NCI-H1092 (cell line): ENCODE data around the gene OTC.

Source experiments
- DNase-seq: peaks from one replicate; lab custom pipeline; 2025; lab: John Stamatoyannopoulos, UW

OTC gene

DNA sequence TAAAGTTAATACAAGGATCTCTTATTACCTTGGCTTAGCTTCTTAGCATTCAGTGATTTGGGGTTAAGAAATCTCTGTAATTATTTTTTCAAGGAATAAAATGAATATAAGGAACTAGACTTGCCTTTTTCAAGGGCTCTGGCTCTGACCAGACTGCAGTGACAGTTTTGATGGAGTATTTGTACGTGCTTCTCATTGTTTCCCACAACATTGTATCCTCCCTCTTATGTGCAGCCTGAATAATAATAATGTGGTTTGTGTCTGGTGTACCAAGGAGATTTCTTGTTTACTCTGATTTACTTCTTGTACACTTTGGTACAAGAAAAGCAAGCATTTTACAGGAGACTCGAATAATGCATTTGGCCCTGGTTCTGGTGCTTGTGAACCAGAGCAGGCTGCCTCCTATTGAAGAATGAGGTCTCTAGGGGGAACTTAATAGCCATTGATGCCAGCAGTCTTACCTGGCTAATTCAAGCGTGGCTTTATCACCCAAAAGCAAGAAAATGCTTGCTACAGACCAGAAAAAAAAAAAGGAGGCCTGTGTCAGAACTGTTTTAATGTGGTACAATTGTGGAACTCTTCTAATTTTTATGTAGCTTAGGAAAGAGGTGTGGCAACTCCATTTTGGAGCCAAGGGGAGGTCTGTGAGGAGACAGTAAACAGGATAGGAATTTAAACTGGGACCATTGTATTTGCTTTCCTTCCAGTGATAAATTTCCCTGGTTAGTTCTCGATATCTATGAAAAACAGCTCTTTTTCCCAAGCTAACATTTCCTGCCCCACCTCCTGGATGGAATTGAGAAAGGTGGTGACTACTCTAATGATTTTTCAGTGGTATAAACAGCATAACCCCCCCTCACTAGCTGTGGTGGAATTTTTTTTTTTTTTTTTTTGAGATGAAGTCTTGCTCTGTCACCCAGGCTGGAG lies 5.6 kb downstream of the OTC start:
- DNase-seq: no peak

DNA sequence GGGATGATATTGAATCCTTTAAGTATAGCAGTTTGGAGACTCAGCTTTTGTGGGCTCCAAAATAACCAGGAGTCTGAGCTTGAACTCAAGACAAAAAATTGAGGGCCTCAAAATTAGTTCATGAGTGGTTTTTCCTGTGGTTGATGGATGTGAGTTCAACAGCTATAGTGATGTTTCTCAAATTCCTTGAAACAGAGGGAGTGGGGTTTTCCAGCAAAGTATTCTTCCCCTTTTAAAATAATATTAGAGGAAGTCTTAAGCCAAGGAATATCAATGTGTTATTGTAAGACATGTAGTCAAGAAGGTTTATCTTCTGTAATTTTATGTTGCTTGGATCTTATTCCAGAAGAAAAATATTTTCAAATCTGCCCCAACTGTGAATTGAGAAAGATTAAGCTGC lies 10.6 kb downstream of the OTC start:
- DNase-seq: no peak

DNA sequence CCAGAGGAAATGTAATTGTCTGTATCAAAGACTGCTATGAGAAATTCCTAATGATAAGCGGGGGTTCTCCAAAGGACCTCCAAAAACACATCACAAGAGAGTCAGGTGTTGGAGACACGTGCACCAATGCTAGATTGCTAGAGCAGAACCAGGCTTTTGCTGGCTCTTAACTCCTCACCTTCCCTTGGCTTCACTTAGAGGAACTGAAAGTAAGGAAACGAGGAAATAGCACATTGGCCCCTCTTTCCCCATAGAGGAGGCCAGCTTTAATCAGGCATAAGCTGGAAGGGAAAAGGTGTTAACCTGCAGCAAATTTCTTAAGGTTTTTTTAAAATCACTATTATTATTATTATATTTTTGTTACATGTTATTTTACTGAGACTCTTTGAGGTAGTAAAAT lies 13.6 kb downstream of the OTC start:
- no peak for DNase-seq

DNA sequence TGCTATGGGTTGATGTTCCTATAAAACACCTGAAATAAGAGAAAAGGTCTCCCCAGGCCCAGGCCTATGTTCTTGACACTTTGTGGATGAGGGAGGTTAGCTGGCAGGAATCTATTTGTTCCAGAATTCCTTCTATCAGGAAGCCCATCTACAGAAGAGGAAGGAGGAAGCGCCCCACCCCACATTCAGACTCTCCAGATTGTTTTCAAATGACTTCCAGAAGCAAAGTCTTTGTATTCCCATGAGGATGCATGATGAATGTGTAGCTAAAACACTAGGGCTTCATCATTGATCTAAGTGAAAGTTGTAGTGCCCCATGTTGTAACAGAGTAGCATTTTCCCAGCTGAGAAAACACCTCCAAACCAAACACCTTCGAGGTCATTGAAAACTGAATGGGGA lies 16.4 kb downstream of the OTC start:
- no peak for DNase-seq

DNA sequence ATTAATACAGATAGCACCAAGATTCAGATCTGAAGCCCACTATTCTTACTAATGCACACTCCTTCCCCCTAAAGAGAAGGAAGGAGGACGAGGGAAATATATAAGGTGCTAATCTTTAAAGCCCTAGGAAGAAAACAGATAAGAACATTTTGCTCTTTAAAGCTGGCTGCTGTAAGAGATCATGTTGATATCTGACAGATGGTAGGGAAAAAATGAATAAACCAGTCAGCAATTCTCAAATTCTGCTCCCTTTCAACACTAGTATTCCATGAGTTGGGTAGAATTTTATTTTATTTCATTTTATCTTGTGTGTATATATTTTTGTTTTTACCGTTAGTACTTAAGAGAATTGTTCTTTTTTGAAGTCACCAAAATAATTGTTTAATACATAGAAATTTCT lies 19.2 kb downstream of the OTC start:
- DNase-seq: no peak

DNA sequence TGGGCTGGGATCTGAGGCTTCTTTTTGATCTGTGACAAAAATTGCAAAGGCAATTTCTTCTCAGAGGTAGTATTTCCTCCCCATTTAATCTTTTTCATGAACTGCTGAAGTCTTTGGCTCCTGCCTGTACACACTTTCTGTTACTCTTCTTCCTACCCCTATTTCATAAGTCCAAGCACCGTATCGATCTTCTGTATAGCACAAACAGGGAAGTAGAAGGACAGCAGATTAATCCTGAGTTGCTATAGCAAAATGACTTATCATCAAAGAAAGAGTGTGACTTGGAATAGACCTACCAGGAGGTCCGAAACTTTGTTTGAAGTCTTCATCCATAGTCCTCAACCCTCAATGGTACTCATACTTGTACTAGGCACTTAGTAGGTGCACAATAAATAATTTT lies 22.0 kb downstream of the OTC start:
- no peak for DNase-seq

DNA sequence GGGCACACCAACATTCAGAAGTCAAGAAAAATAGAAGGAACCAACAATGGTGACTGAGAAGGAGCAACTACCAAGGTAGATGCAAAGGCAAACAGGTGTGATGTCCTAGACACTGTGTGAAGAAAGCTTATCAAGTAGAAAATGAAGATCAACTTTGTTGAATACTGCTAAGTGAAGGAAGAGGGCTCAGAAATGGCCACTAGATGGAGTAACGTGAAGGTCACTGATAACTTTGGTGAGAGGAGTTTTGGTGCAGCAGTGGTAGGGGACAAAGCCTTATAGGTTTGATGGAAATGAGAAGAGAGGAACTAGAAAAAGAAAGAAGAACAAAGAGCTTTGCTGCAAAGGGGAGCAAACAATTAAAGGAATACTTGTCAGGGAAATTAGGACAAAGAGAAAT lies 23.5 kb downstream of the OTC start:
- DNase-seq: no peak

DNA sequence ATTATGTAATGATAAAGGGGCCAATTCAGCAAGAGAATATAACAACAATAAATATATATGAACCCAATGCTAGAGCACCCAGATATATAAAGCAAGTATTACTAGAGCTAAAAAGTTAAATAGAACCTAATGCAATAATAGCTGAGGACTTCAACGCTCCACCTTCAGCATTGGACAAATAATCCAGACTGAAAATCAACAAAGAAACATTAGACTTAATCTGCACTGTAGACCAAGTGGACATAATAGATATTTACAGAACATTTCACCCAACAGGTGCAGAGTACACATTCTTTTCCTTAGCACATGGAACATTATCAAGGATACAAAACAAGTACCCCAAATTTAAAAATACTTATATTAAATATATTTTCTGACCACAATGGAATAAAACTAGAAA lies 24.3 kb downstream of the OTC start:
- DNase-seq: no peak

DNA sequence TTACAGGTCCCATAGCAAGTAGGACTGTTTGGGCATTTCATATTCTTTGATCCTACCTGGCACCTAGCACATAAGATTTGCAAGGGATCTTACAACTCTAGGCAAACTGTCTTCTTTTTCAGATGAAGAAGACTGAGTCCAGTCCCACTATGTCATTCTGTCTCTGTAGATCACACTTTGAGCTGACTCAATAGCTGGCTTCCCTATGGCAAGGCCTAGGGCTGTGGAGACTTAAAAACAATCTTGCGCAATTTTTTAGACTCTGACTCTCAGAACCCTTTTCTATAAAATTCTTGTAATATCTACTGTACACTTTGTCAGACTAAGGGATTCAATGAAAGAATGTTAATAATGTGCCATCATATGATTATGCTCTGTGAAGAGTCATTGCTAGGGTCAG lies 26.7 kb downstream of the OTC start:
- no peak for DNase-seq

DNA sequence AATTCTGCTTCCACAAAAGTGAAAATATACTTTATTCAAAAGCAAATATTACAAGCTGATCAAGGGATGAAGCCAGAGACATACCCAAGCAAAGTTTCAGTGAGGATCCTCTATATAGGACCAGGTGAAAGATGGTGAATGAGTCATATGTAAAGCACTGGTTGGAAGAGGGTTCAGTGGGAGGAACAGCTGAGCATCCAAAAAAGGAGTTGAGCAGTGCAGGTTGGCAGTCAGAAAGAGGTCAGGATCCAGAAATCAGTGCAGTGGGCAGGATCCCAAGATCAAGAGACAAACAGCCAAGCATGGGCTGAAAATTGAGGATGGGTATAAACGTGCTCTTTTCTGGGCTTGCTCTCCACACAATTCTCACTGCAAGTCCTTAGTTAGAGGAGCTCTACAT lies 30.3 kb downstream of the OTC start:
- DNase-seq: no peak

DNA sequence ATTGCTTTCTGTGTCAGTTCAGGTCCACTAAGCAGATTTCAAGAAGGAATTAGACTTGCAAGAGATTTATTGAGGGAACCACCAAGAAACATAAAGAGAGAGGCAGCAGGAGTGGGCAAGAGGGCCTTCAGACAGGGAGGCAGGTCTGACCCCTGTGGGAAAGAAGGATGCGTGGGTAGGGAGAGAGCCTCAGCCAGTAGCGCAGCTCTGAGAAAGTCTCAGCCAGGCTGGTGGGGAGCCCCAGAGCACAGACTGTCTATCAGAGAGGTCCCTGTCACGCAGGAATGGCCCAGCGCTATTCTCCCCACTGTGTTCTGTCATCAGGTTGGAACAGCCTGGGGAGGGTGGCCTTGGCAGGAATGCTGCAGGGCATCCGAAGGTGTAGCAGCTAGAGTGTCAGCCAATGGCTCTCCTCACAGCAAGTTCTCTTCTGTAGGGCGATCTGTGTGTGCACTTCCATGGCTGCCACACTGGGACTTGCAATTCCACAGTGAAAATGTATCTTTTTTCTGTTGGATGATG lies 48.0 kb downstream of the OTC start:
- no peak for DNase-seq

DNA sequence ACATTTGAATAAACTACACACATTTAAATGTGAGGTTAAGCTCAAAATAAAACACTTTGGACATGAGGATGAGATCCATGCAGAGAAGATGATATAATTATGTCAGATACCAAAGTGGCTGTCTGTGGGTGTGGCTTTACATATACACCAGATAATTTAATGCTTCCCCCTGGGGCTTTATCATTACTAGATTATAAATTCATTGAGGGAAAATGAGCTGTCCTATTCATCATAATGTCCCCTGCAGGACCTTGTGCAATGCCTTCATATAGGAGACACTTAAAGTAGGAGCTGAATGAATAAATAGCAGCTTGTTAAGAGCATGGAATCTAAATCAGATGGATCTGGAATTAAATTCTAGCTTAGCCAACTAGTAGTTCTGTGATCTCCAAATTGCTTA lies 49.7 kb downstream of the OTC start:
- DNase-seq: no peak

DNA sequence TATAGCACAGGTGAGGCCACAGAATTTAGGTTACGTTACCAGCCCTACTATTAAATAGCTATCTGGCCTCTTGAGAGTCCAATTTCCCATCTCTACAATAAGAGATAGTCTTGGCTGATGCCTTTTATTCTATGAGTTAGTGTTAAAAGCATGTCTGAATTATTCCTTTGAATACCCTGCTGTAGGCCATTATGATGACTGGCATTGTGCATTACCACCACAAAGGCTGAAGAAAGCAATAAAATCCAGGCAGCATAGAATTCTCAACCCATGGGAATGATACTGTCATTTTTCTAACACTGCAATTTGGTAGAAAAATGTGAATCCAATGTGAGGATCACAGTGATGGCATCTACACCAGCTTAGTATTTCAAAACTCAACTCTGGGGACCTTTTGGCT lies 51.4 kb downstream of the OTC start:
- DNase-seq: no peak

DNA sequence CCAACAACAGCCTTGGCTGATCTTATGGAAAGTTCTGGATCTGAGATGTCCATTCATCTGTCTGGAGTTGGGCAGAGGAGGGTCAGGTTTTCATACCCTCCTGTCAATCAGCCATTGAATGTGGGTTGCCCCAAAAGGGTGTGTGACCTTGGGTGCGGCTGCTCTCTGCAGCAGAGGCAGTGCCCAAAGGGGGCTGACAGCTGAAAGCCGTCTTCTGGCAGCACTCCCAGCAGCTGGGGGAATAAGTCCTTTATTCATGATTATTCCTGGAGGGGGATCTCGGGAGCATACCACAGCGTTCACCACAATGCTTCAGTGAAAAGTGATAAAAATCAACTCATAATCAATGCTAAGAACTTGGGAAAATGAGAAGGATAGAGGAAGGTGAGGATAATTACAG lies 54.7 kb downstream of the OTC start:
- DNase-seq: no peak

DNA sequence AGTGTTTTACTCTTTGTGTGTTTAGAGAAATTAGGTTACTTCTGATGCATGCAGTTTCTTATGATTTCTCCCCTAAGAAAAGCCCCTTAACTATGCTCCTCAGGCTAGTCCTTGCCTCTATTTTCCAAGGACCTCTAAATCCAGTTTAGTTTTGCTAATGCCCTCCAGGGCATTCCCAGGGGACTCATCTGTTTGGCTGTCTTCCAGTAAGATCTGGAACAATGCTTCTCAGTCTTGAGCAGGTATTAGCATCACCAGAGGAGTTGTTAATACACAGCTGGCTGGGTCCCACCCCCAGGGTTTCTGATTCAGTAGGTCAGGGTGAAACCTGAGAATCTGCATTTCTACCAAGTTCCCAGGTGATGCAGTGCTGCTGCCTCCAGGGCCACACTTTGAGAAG lies 56.9 kb downstream of the OTC start:
- no peak for DNase-seq

DNA sequence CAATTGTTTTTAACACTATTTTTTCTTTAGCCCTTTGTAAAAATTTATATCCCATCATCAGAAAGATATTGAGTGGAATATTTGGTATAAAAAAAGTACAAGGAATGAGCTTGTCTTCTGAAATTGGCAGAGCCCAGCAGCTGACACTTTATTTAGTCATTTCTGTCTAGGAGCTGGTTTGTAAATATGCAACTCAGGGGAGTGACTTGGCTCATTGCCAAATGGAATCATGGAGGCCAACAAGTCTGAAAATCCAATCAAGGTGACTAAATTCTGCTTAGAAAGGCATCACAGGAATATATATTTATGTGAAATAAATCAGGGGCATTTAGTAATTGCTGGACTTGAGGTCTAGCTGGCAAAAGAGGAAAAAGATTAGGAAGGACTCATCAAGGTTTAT lies 74.4 kb downstream of the OTC start:
- DNase-seq: no peak

DNA sequence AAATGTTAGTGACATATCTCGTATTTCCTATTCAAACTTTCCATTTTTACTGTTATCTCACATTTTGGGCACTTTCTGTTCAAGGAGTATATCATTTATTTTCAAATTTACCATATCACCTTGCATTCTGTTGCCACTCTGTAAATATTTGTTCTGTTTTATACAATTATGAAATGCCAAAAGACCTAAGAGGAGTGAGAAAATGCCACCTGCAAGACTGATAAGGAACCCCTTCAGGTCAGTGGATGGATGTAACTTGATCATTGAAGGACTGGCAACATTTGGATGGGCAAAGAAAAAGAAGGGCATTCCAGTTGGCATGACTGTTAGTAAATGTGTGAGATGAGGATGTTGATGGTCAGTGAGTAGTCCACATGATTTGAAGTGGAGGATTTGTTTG lies 79.1 kb downstream of the OTC start:
- DNase-seq: no peak

DNA sequence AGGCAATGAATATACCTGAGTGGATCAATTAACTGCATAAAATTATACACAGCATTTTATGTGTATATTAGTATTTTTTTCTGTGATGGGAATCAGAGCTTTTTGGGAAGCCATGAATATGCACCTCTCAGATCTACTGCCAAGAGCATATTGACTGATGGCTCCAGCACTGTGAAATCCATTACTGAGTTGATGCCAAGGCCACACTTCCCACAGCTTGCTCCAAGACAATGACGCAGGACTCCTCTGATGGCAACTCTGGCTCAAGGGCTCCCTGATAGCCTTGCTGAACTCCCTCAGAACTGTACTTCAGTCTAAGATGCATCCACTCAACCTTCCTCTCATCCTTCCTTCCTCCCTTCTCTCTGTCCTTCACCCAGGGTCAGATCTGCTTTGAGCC lies 82.7 kb downstream of the OTC start:
- DNase-seq: no peak

DNA sequence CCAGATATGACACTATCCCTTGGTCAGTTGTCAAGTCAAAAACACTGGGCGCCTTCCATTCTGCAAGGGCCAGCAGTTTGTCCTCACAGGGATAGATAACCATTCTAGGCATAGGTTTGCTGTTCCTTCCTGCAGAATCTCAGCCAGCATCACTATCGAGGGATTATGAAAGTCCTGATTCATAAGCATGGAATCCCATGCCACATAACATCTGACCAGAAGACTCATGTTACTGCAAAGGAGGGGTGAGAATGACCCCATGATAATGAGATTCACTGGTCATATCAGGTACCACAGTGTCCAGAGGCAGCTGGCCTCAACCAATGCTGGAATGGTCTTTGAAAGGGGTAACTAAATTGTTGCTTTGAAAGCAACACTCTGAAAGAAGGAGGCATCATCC lies 84.7 kb downstream of the OTC start:
- no peak for DNase-seq

DNA sequence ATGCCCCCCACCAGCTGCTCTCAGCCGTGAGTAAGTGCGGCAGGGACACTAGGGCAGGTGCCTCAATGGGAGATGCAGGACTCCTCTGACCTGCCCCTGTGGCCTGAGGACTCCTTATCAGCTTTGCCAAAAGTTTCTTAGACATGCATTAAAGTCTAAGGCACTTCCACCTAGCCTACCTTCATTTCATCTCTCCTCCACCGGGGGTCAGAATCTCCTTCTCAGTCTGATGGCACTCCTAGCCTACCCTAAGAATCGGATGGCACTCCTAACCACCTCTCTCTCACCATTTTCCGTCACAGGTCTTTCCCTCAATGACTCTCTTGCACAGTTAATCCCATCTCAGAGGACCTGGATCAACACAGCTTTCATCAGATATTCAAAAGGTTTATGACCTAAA lies 85.9 kb downstream of the OTC start:
- DNase-seq: no peak

DNA sequence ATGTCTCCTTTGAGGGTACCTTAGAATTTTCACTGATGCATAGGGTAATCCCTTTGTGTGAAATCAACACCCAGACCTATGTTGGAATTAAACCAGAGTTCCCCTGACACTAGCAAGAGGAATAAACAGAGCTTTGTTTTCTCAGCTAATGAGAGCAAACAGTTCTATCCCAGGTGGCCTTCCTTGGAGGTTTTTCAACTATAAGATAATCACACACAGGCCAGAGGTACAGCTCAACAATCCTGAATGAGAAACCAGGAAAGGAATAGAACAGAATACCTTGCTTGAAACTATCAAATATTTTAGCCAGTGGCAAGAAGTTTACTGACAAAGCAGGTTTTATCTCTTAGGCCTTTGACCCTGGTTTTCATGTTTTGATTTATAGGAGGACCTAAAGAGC lies 100.2 kb downstream of the OTC start:
- DNase-seq: no peak

DNA sequence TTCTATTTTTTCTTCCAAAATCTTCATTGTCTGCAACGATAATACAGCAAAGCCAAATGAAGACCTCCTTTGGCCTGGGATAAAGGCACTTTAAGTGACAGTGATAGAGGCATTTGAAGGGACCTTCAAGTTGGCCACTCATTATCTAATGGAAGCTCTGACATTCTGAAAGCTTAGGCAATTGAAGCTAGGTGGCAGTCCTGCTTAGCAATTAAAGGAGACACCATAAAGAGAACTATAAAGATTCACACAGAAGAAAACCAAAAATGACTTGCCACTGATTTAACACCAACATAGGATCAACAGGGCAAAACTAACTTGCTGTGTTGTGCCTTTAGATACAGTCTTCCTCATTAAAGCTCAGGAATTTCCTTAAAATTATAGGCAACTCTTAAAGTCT lies 105.7 kb downstream of the OTC start:
- no peak for DNase-seq

DNA sequence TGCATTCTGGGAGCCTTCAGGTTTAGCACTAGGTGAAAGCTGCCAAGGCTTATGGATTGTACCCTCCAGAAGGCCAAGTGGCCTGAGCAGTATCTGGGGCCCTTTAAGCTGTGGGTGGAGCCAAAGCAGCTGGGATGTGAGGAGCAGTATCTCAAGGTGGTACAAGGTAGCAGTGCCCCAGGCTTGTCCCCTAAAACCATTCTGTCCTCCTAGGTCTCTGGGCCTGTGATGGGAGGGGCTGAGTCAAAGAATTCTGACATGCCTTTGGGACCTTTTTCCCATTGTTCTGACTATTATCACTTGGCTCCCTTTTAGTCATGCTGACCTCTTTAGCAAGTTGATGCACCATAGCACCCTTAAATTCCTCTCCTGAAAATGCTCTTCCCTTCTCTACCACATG lies 109.9 kb downstream of the OTC start:
- DNase-seq: no peak

DNA sequence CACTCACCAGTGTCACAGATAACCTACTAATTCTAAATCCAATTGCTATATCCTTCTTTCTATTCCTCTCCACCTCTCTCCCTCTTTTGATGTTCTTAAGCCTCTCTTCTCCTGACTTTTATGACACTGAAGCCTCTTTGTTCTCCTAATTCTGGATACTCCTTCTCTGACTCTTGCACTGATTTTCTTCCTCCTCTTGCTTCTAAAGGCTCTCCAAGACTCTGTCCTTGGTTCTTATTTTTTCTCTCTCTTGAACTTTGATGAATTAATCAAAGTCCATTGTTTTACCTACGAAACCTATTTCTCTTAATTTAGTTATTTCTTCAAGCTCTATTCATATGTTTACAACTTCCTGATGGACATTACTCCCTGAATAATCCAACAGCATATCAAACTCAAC lies 113.3 kb downstream of the OTC start:
- no peak for DNase-seq
